CD14-positive monocyte (primary cell): Measurements from ENCODE around the gene TREM1. TPM values are rescaled to one million over a fixed set of nuclear protein-coding genes. Genes with fewer than 3 reads are reported as not detected.

Experiments used
- DNase-seq, 3 donors: peaks; one replicate each; pipeline ENCODE4 v3.0.0-alpha.2; 2011 to 2022
- H2AFZ ChIP-seq: 2 replicates; pipeline ENCODE4 v1.6.0; 2012; ENCODE audit warnings: mild to moderate bottlenecking, low read depth, low read length, inconsistent platforms; ENCODE audit not compliant: insufficient read depth, poor library complexity, severe bottlenecking
- H3K27ac ChIP-seq, 2 donors: 1 replicate in 1 of 2; 2 replicates in 1 of 2; pipeline ENCODE4 v1.5.1; 2012 to 2013; ENCODE audit warnings: low read length in 2 of 2, control low read depth in 1 of 2, inconsistent platforms in 1 of 2, low read depth in 1 of 2, mild to moderate bottlenecking in 1 of 2
- H3K27me3 ChIP-seq, 2 donors: one replicate each; pipeline versions ENCODE4 v1.6.0 to v1.6.1; 2011 to 2013; ENCODE audit warnings: low read length in 2 of 2; ENCODE audit not compliant: control insufficient read depth in 2 of 2, insufficient read depth in 2 of 2
- H3K36me3 ChIP-seq, 2 donors: replicated peaks in 1 of 2; 1 replicate in 1 of 2; 2 replicates in 1 of 2; pipeline versions ENCODE4 v1.5.1 to v1.6.1; 2012 to 2013; ENCODE audit warnings: low read length in 2 of 2, control low read depth in 1 of 2, inconsistent platforms in 1 of 2, mild to moderate bottlenecking in 1 of 2; ENCODE audit not compliant: insufficient read depth in 2 of 2, control insufficient read depth in 1 of 2
- H3K4me1 ChIP-seq, 2 donors: 1 replicate in 1 of 2; 2 replicates in 1 of 2; pipeline versions ENCODE4 v1.5.1 to v1.6.1; 2012 to 2013; ENCODE audit warnings: low read length in 2 of 2, control low read depth in 1 of 2, inconsistent platforms in 1 of 2, mild to moderate bottlenecking in 1 of 2, moderate library complexity in 1 of 2; ENCODE audit not compliant: insufficient read depth in 2 of 2, control insufficient read depth in 1 of 2
- H3K4me2 ChIP-seq: replicated peaks from 2 replicates; pipeline ENCODE3; 2012; ENCODE audit warnings: low read length, moderate library complexity, mild to moderate bottlenecking; ENCODE audit not compliant: poor library complexity, severe bottlenecking; ENCODE audit errors: extremely low read depth
- H3K4me3 ChIP-seq, 3 experiments: fragments of 200-600 bp in 1 of 3; sonication (generic) in 1 of 3; replicated peaks in 1 of 3; 1 replicate in 2 of 3; 2 replicates in 1 of 3; pipeline ENCODE4 v1.5.1; 2011 to 2013; ENCODE audit warnings: low read length in 3 of 3, mild to moderate bottlenecking in 3 of 3, control low read depth in 2 of 3, low read depth in 2 of 3, inconsistent platforms in 1 of 3, moderate library complexity in 1 of 3
- H3K79me2 ChIP-seq: 2 replicates; pipeline ENCODE4 v1.6.0; 2012; ENCODE audit warnings: mild to moderate bottlenecking, control low read depth, inconsistent platforms, low read length, moderate library complexity; ENCODE audit not compliant: insufficient read depth
- H3K9ac ChIP-seq: 2 replicates; pipeline ENCODE4 v1.6.0; 2017; ENCODE audit warnings: low read length, mild to moderate bottlenecking; ENCODE audit not compliant: insufficient read depth, poor library complexity, severe bottlenecking
- H3K9me3 ChIP-seq, 2 donors: replicated peaks in 1 of 2; 1 replicate in 1 of 2; 2 replicates in 1 of 2; pipeline versions ENCODE4 v1.5.1 to v1.6.1; 2012 to 2013; ENCODE audit warnings: low read length in 2 of 2, control low read depth in 1 of 2; ENCODE audit not compliant: control insufficient read depth in 1 of 2, insufficient read depth in 1 of 2
- H4K20me1 ChIP-seq: 2 replicates; pipeline ENCODE4 v1.6.0; 2012; ENCODE audit warnings: mild to moderate bottlenecking, low read length, control low read depth, moderate library complexity; ENCODE audit not compliant: insufficient read depth
- H3K27ac Mint-ChIP-seq, 7 donors: one replicate each; pipeline ENCODE4 v1.8.0; 2020; ENCODE audit warnings: mild to moderate bottlenecking in 7 of 7, mixed read lengths in 7 of 7, moderate library complexity in 6 of 7, inconsistent platforms in 2 of 7
- H3K27me3 Mint-ChIP-seq, 3 donors: one replicate each; pipeline ENCODE4 v1.8.0; 2021 to 2022; ENCODE audit warnings: low read depth in 3 of 3, mild to moderate bottlenecking in 3 of 3, mixed read lengths in 3 of 3, moderate library complexity in 3 of 3, inconsistent platforms in 1 of 3
- H3K36me3 Mint-ChIP-seq, 2 donors: one replicate each; pipeline ENCODE4 v1.8.0; 2020; ENCODE audit warnings: mixed read lengths in 2 of 2, inconsistent platforms in 1 of 2, mild to moderate bottlenecking in 1 of 2
- H3K4me1 Mint-ChIP-seq: one replicate; pipeline ENCODE4 v1.8.0; 2020; ENCODE audit warnings: mild to moderate bottlenecking, mixed read lengths
- H3K4me3 Mint-ChIP-seq, 2 donors: one replicate each; pipeline ENCODE4 v1.8.0; 2020; ENCODE audit warnings: mild to moderate bottlenecking in 2 of 2, mixed read lengths in 2 of 2, moderate library complexity in 1 of 2
- H3K9me3 Mint-ChIP-seq, 7 donors: one replicate each; pipeline ENCODE4 v1.8.0; 2020 to 2022; ENCODE audit warnings: mixed read lengths in 7 of 7, mild to moderate bottlenecking in 6 of 7, moderate library complexity in 6 of 7, inconsistent platforms in 2 of 7
- WGBS: methylation state at CpG from one replicate; pipeline ENCODE4 v1.1.5; 2013; ENCODE audit warnings: missing lambda C conversion rate; ENCODE audit not compliant: insufficient coverage; 5-methylcytosine and 5-hydroxymethylcytosine counted together
- intact Hi-C, 2 donors: fragments of 100-400 bp; cut with micrococcal nuclease; formaldehyde crosslinking; loops; one replicate each; pipeline versions ENCODE4 v1.15.0 to v1.15.1; 2023
- polyA plus RNA-seq, 3 donors: library from polyadenylated mRNA; depleted of rRNA in 1 of 3; unstranded in 2 of 3; stranded (reverse) in 1 of 3; fragments of 300-500 nt in 2 of 3; fragments of >200 nt in 1 of 3; fragmentation: Illumina TruSeq in 2 of 3; gene quantifications; 1 replicate in 2 of 3; 2 replicates in 1 of 3; pipeline ENCODE4 v1.2.3, GENCODE V29; 2012 to 2021
- TF ChIP-seq, protein P1 (sequence below): fragments of 200-600 bp; IDR thresholded peaks from one replicate; pipeline ENCODE4 v1.8.0; 2022; ENCODE audit warnings: antibody characterized with exemption, mild to moderate bottlenecking

TREM1 gene
- polyA plus RNA-seq, 3 donors, result 175 to 303 (median 240) TPM

DNA sequence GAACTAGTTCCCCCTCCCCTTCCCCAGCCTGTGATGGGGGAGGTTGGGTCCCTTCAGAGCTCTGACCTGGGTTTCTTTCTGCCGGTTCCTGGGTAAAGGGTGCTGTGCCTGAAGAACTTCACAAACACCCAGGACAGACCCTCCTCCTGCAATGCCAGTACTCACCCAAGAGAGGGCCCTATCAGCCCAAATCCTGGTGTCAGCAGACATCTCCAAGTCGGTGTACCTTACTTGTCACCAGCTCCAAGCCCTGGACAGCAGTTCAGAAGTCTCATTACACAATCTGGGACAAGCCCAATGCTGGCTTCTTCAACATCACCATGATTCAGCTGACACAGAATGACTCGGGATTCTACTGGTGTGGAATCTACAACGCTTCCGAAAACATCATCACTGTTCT, 57.9 kb downstream of the TREM1 start:
- intact Hi-C loops, result loop anchor here (5.0 kb wide), 3 partner anchors 41 to 89 kb away; no protein-coding TSS in a partner anchor
- TF ChIP-seq, protein P1, sequence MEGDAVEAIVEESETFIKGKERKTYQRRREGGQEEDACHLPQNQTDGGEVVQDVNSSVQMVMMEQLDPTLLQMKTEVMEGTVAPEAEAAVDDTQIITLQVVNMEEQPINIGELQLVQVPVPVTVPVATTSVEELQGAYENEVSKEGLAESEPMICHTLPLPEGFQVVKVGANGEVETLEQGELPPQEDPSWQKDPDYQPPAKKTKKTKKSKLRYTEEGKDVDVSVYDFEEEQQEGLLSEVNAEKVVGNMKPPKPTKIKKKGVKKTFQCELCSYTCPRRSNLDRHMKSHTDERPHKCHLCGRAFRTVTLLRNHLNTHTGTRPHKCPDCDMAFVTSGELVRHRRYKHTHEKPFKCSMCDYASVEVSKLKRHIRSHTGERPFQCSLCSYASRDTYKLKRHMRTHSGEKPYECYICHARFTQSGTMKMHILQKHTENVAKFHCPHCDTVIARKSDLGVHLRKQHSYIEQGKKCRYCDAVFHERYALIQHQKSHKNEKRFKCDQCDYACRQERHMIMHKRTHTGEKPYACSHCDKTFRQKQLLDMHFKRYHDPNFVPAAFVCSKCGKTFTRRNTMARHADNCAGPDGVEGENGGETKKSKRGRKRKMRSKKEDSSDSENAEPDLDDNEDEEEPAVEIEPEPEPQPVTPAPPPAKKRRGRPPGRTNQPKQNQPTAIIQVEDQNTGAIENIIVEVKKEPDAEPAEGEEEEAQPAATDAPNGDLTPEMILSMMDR, result peak; percentile 66
- peaks cover 21% of the 10 kb centered on the region for H3K4me1 Mint-ChIP-seq
- H3K4me3 Mint-ChIP-seq, result no peak overlapping the region
- H3K4me3 ChIP-seq, result peak overlapping the region in 1 of 3 experiments; percentile 51
- peak overlapping the region; percentile 60 to 98 for H3K27ac ChIP-seq
- H3K27me3 Mint-ChIP-seq, result peaks cover 1 to 6% (median 2%) of the 10 kb centered on the region in 3 donors
- H3K79me2 ChIP-seq, result no peaks in the 10 kb centered on the region
- peaks cover 0 to 3% (median 1%) of the 10 kb centered on the region in 7 donors for H3K9me3 Mint-ChIP-seq
- H3K9me3 ChIP-seq, result no peaks in the 10 kb centered on the region
- H3K4me1 ChIP-seq, result peaks cover 19 to 29% of the 10 kb centered on the region in 2 donors
- no peaks in the 10 kb centered on the region for H4K20me1 ChIP-seq
- peak overlapping the region; percentile 13 for H2AFZ ChIP-seq
- H3K9ac ChIP-seq, result peak overlapping the region; percentile 20
- no peaks in the 10 kb centered on the region for H3K27me3 ChIP-seq
- peaks cover 0 to 9% of the 10 kb centered on the region in 2 donors for H3K36me3 Mint-ChIP-seq
- DNase-seq, result peak; percentile 82 to 99 (median 87)
- H3K36me3 ChIP-seq, result no peaks in the 10 kb centered on the region
- H3K4me2 ChIP-seq, result no peak overlapping the region
- H3K27ac Mint-ChIP-seq, result peak overlapping the region; percentile 85 to 96 (median 90)
- WGBS, result 6% methylated on average over 4 of the region's 5 CpGs

DNA sequence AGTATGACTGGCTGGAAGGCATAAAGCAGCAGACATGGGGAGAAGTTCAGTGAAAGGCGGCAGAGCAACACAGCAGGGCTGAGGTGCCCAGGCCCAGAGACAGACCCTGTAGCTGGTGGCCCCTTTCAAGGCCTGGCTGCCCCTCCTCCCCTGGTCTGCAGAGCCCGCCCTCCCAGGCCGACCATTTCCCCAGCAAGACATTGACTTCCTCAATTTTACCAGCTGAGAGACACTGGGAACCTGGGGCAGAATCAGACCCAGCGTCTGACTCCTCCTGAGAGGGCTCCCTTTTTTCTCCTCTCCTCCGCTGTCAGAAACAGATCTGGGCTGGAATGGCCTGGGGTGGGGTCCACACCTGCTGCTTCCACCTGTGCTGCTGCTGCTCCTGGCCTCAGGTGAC, 58.4 kb downstream of the TREM1 start, which contains the start of gene TREML4:
Gene TREML4 (plus strand): TSS at position 254 of the 400 bp plus-strand sequence. CDS start 79 bp downstream, at position 333.
- H3K36me3 ChIP-seq, result no peaks in the 10 kb centered on the region
- peak within 1 kb of the TSS in 1 of 3 experiments; percentile 51 for H3K4me3 ChIP-seq
- H3K27ac Mint-ChIP-seq, result peak within 1 kb of the TSS; percentile 85 to 96 (median 90)
- H3K27ac ChIP-seq, result peak within 1 kb of the TSS; percentile 60 to 98
- TF ChIP-seq, protein P1, result no peak
- H3K4me1 ChIP-seq, result peaks cover 19 to 30% of the 10 kb centered on the region in 2 donors
- WGBS, result 44% methylated on average over 4 of the region's 5 CpGs
- peaks cover 0 to 3% (median 1%) of the 10 kb centered on the region in 7 donors for H3K9me3 Mint-ChIP-seq
- H3K9ac ChIP-seq, result peak within 1 kb of the TSS; percentile 20
- H3K36me3 Mint-ChIP-seq, result peaks cover 0 to 9% of the 10 kb centered on the region in 2 donors
- H2AFZ ChIP-seq, result peak within 1 kb of the TSS; percentile 13
- intact Hi-C loops, result loop anchor here (5.0 kb wide), 3 partner anchors 41 to 89 kb away; no protein-coding TSS in a partner anchor
- no peaks in the 10 kb centered on the region for H4K20me1 ChIP-seq
- peaks cover 22% of the 10 kb centered on the region for H3K4me1 Mint-ChIP-seq
- H3K79me2 ChIP-seq, result no peaks in the 10 kb centered on the region
- peak within 1 kb of the TSS in 1 of 2 donors; percentile 33 for H3K4me3 Mint-ChIP-seq
- H3K27me3 ChIP-seq, result no peaks in the 10 kb centered on the region
- peak in 1 of 3 donors; percentile 75 for DNase-seq
- no peak within 1 kb of the TSS for H3K4me2 ChIP-seq
- H3K9me3 ChIP-seq, result no peaks in the 10 kb centered on the region
- H3K27me3 Mint-ChIP-seq, result peaks cover 1 to 6% (median 2%) of the 10 kb centered on the region in 3 donors
